22Rv1 (cell line): ENCODE results near the gene GALNTL6.

Experiments used
- CTCF ChIP-seq: fragments of 450-650 bp; IDR thresholded peaks from 2 replicates; pipeline ENCODE4 v1.5.1; 2017; ENCODE audit warnings: mild to moderate bottlenecking
- ZFX ChIP-seq: fragments of 450-650 bp; IDR thresholded peaks from 2 replicates; pipeline ENCODE4 v1.6.1; 2017; ENCODE audit warnings: antibody characterized with exemption, borderline replicate concordance

GRCh38 chr4:172683021-172683420, 869.8 kb downstream of the GALNTL6 start:
- no peak for TF ChIP-seq CTCF
- no peak for TF ChIP-seq ZFX
